Activated CD4-positive, alpha-beta T cell treated with anti-CD3 and anti-CD28 coated beads for 1 hour (primary cell): Measurements from ENCODE around the gene HHIPL1.
A peak's percentile ranks its signal among the peaks of the same experiment; 100 is the strongest.

Source experiments
- DNase-seq: peaks from one replicate; pipeline ENCODE4 v3.0.0-alpha.2; 2020

Gene HHIPL1

DNA sequence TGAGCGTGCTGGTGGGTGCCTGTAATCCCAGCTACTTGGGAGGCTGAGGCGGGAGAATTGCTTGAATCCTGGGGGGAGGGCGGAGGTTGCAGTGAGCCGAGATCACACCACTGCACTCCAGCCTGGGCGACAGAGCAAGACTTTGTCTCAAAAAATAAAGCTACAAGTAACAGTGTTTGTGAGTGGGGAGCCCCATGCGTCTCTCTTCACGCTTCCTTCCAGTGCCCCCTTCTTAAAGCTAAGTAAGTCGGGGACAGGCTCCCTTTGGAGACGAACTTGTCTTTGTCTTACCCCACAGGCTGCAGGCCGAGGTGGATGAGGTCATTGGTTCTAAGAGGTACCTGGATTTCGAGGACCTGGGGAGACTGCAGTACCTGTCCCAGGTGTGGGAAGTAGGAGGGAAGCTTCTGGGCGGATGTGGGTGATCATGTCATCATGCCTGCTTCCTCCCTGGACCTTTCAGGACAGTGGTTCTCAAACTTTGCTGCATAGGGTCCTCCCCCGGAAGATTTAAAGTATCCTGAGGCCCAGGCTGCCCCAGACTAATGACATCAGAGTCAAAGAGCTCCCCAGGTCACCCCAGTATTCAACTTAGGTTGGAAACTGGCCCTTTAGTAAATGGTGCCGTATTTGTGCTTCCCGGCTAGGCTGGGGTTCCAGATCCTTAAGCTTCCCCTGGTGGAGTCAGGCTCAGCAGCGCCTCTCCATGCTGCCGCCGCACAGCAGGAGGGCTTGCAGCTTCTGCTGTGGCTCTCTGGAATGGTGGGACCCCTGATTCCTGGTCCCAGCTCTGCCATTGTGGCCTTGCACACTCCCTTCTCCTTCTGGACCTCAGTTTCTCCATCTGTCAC, 76.2 kb downstream of the HHIPL1 start:
- no peak for DNase-seq

DNA sequence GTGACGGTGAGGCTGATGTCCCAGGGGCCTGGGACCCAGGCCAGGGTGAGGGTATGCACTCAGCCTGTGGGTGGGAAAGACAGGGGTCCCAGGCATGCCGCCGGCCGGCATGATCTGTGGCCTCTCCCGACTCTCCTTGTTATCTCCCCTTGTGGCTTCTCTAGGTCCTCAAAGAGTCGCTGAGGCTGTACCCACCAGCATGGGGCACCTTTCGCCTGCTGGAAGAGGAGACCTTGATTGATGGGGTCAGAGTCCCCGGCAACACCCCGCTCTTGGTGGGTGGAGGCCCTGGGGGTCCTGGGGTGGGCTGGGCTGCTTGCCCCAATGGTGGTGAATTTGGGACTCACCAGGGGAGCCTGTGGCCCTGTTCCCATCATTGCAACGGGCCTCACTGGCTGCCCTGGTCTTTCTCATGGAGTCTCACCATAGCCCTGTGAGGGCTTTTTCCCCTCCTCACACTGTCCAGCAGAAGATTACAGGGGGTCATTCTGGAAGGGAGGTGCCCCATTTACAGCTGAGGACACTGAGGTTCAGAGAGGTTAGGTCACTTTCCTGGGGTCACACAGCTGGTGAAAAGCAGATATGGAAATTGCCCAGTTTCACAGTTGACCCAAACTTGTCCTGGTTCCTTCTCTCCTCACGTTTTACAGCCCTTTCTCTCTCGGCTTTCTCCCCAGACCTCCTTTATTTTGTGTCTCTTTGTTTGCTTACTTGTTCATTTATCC, 77.0 kb downstream of the HHIPL1 start:
- DNase-seq: no peak

DNA sequence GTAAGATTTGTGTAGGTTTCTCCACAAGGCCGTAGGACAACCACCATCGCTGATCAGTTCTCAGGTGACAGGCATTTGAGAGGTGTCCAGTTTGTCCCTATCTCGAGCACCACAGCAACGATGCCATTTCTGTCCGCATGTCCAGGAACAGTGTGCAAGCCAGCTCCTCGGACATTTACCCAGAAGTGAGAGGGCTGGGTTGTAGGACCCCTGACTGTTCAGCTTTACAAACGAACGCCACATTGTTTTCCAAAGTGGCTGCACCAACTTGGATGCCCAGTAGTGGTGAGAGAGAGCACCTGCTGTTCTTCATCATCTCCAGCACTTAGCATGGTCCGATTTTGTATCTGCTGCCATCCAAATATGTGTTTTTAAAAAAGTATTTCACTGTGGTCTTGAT, 77.8 kb downstream of the HHIPL1 start:
- DNase-seq: no peak

DNA sequence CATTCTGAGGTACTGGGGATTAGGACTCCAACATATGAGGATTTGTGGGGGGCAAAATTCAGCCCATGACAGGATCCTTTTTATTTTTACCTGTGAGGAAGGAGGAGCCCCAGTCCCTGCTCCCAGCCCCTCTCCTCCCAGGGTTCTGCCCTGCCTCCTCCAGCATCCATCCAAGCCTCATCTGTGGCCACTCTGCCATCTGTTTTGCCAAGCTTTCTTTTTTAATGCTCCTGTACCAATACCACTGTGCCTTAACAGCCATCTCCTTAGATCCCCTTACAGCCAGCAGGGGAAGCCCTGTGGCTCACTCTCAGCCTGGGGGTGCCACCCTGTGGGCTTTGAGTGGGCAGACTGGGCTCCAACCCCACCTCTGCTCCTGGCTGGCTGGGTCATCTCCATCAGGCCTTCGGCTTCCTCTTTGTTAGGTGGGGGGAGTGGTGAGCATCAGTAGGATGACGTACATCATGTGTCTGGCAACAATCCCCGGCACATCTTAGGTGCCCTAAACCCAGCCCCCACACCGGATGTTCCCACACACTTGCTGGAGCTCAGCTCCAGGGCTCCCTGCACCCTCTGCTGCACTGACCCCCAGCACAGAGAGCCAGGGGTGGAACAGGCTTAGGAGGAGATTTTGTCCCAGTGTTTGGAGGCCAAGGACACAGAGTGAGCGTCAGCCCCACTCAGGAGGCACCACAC, 79.4 kb downstream of the HHIPL1 start:
- DNase-seq: peak; percentile 3

DNA sequence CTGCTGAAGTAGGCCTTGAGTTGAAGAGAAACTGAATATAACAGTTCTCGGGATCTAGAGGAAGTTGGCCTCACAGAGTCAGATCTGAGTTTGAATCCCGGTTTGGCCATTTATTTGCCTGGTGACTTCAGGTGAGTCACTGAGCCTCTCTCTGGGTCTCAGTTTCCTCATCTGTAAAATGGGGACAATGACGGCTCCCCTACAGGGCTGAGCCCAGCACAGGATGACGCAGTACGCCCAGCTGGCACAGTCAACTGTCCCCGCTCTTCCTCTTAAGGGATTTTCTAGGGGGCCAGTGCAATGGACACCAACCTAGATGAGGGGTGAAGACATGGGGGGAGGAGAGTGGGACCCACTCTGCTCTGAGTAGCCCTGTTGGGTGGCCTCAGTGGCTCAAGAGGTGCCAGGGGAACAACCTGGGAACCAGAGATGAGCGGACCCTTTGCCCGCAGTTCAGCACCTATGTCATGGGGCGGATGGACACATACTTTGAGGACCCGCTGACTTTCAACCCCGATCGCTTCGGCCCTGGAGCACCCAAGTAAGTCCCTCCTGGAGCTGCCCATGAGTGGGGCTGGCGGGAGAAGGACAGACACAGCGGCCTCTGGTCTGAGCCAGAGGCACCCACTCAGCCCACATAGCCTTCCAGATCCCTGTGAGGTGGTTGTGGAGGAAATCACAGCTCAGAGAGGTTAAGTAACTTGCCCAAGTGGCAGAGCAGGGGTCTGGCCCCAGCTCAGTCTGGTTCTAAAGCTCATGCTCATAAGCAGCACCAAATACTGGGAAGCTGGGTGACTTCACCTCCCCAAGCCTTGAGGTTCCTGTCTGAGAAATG, 80.2 kb downstream of the HHIPL1 start:
- DNase-seq: peak; percentile 4

DNA sequence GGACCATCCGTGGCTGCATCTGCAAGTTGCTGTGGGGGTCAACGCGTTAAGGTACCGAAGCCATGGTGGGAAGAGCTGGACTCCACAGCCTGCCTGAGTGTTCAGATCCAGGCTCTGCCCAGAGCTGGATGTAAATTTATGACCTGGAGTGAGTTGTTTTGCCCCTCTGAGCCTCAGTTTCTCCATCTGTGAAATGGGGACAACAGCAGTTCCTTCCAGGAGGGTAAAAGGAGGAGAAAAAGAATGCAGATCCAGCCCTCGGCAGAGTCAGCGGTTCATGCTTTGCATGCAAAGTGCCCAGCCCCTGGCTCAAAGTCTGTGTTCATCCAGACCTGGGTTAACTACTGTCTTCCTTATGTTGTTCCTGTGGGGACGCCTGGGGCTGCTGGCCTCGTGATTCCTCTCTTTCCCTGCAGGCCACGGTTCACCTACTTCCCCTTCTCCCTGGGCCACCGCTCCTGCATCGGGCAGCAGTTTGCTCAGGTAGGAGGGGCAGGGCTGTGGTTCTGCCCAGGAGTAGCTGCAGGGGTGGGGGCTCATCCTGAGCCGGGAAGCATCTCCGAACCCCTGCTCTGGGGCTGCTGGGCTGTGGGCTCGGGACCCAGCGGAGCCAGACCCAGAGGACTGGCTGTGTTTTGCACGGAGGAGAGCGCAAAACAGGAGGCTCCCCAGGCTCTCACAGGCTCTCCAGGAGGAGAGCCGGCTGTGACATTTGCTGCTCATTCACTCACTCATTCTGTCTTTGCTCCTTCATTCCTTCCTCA, 81.0 kb downstream of the HHIPL1 start:
- DNase-seq: no peak

DNA sequence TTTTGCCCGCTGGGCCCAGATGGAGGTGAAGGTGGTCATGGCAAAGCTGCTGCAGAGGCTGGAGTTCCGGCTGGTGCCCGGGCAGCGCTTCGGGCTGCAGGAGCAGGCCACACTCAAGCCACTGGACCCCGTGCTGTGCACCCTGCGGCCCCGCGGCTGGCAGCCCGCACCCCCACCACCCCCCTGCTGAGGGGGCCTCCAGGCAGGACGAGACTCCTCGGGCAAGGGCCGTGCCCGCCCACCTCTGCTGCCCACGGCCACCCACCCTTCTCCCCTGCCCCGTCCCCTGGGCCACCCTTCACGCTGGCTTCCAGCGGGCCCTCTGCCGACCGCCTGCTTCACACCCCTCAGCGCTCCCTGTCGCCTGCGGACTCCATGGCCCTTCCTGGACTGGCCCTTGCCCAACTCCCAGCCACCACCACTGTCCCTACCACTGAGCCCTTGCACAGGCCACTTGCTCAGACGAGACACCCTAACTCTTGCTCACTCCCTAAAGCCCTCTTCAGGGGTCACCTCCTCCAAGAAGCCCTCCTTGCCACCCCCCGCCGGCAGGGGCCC, 81.7 kb downstream of the HHIPL1 start:
- no peak for DNase-seq

DNA sequence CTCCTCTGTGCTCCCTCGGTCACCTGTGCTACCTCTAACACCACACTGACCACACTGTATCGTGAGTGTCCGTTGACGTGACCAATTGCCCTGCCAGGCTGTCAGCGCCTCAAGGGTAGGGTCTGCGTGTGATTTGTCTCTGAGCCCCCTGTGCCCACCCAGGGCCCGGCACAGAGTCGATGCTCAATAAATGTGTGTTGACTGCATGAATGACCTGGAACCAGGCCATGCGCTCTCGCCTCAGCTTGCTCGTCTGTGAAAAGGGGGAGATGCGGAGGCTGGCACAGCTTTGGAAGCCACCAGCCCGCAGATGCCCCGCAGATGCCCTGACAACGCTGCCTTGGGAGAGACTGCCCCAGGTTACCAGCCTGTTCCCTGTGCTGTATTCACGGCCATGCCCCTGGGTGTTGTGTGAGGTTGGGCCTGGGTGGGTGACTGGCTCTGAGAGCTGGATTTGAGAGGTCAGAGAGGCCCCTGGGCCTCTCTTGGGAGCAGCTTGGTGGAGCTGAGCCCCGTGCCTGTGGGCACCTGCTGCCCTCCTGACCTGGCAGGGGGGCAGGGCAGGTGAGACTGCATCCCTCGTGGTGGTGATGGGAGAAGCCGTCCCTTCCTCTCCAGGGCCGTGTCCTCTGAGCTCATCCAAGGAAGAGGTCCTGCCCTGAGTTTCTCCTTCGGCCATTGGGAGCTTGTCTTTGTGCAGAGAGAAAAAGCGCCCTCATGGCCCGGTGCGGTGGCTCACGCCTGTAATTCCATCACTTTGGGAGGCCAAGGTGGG, 82.4 kb downstream of the HHIPL1 start:
- DNase-seq: no peak

DNA sequence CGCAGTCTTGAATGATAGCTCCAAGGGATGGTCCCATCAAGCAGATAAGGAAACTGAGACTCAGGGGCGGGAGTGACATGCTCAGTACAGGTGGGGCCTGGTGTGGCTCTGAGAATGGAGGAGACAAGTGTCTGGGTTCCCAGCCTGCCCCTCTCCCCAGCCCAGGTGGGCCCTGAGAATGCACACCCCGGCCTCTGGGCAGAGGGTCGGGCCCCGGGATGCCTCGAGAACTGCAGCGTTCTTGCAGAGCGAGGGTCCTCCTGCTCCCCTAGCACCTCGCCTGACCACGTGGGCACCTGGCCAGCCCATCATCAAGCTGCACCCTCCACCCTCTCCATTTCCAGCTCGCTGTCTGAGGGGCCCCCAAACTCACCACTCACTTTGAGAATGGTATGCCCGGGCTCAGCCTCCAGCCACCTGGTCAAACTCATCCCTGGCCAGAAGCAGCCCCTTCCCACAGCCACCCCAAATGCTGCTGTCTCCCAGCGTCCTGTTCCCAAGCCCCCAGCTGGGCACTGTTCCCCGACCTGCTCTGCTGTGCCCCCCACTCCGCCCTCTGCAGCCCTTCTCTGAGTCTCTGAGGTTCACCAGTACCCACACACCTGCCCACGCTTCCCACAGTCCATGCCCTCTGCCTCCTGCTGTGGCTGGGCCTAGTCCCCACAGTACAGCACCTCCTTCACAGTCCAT, 83.4 kb downstream of the HHIPL1 start:
- no peak for DNase-seq

DNA sequence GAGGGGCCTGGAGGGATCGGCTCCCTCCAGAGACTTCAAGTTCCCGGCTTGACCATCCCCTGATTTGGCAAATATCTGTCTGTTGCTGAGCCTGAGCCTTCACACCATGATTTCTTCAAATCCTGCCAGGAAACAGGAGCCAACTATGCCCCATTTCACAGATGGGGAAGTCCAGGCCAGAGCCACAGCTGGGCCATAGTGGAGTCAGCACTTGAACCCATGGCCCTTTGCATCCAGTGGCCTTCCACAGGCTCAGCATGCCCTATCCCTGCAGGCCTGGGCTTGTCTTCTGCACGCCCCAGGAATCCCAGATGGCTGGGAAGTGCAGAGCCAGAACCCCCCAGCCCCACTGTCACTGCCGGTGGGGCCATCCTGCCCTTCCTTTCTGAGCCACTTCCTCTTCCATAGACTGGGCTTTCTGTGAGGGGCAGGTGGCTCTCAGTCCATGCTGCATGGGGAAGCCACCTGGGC, 84.1 kb downstream of the HHIPL1 start:
- no peak for DNase-seq
